ENCODE results near the gene INMT.

INMT gene

GRCh38 chr7:30750683-30751650 is 968 bp upstream of the INMT start:
- in situ Hi-C loops (cut with MboI; ENCODE audit: low sequenced_read_pairs) = no loop called here

- in situ Hi-C loops (cut with MboI; ENCODE audit: low sequenced_read_pairs) = no loop called here
Measured at GRCh38 chr7:30752484-30752883, 549 bp downstream of the INMT start.

- in situ Hi-C loops (cut with MboI; ENCODE audit: low sequenced_read_pairs) = no loop called here
Measured at GRCh38 chr7:30752979-30753378, 1.0 kb downstream of the INMT start.

GRCh38 chr7:30754315-30754877 is 2.5 kb downstream of the INMT start:
- in situ Hi-C loops (cut with MboI; ENCODE audit: low sequenced_read_pairs) = no loop called here

- in situ Hi-C loops (cut with MboI; ENCODE audit: low sequenced_read_pairs) = no loop called here
Measured at GRCh38 chr7:30755384-30756154, 3.6 kb downstream of the INMT start.

- in situ Hi-C loops (cut with MboI; ENCODE audit: low sequenced_read_pairs) = no loop called here
Measured at GRCh38 chr7:30757342-30757692, 5.4 kb downstream of the INMT start.

GRCh38 chr7:30760514-30761213 is 8.7 kb downstream of the INMT start:
- in situ Hi-C loops (cut with MboI; ENCODE audit: low sequenced_read_pairs) = no loop called here

- in situ Hi-C loops (cut with MboI; ENCODE audit: low sequenced_read_pairs) = no loop called here
Measured at GRCh38 chr7:30761214-30762156, 9.6 kb downstream of the INMT start.

- in situ Hi-C loops (cut with MboI; ENCODE audit: low sequenced_read_pairs) = no loop called here
Measured at GRCh38 chr7:30764030-30764975, 12.4 kb downstream of the INMT start.

- in situ Hi-C loops (cut with MboI; ENCODE audit: low sequenced_read_pairs) = no loop called here
Measured at GRCh38 chr7:30765408-30765807, 13.5 kb downstream of the INMT start.

GRCh38 chr7:30770845-30771173 is 18.9 kb downstream of the INMT start:
- in situ Hi-C loops (cut with MboI; ENCODE audit: low sequenced_read_pairs) = no loop called here

GRCh38 chr7:30771174-30771879 is 19.4 kb downstream of the INMT start, which contains the start of gene MINDY4:
TSS of gene MINDY4 (plus strand) at chr7:30771417. CDS start at chr7:30771494, 77 bp downstream.
- in situ Hi-C loops (cut with MboI; ENCODE audit: low sequenced_read_pairs) = no loop called here

- in situ Hi-C loops (cut with MboI; ENCODE audit: low sequenced_read_pairs) = no loop called here
Measured at GRCh38 chr7:30771880-30772425, 20.0 kb downstream of the INMT start.

- in situ Hi-C loops (cut with MboI; ENCODE audit: low sequenced_read_pairs) = no loop called here
Measured at GRCh38 chr7:30772984-30773383, 21.0 kb downstream of the INMT start.

GRCh38 chr7:30775992-30776391 is 24.1 kb downstream of the INMT start:
- in situ Hi-C loops (cut with MboI; ENCODE audit: low sequenced_read_pairs) = no loop called here

- in situ Hi-C loops (cut with MboI; ENCODE audit: low sequenced_read_pairs) = no loop called here
Measured at GRCh38 chr7:30776971-30777370, 25.0 kb downstream of the INMT start.

GRCh38 chr7:30778255-30779025 is 26.5 kb downstream of the INMT start:
- in situ Hi-C loops (cut with MboI; ENCODE audit: low sequenced_read_pairs) = no loop called here
